LNCaP clone FGC (cell line): ENCODE data around the gene HSDL2.

Source experiments
- DNase-seq: peaks from one replicate; pipeline ENCODE4 v3.0.0-alpha.2; 2011; ENCODE audit warnings: low read depth
- H3K4me3 ChIP-seq: 2 replicates; pipeline ENCODE4 v1.5.1; 2011; ENCODE audit warnings: mild to moderate bottlenecking, low read depth, low read length, control low read depth
- CTCF ChIP-seq: IDR thresholded peaks from 2 replicates; pipeline ENCODE4 v1.5.1; 2012; ENCODE audit warnings: mild to moderate bottlenecking; ENCODE audit not compliant: control insufficient read depth, insufficient read depth; ENCODE audit errors: extremely low read depth

HSDL2 gene

GRCh38 chr9:112351184-112351583 is 28.7 kb upstream of the HSDL2 start:
- TF ChIP-seq CTCF, result no peak
- H3K4me3 ChIP-seq, result no peak overlapping the region
- no peak for DNase-seq

GRCh38 chr9:112352209-112352608 is 27.7 kb upstream of the HSDL2 start:
- TF ChIP-seq CTCF, result no peak
- no peak overlapping the region for H3K4me3 ChIP-seq
- no peak for DNase-seq

GRCh38 chr9:112354081-112354743 is 25.7 kb upstream of the HSDL2 start:
- DNase-seq, result no peak
- H3K4me3 ChIP-seq, result no peak overlapping the region

GRCh38 chr9:112355427-112355897 is 24.4 kb upstream of the HSDL2 start:
- H3K4me3 ChIP-seq, result no peak overlapping the region
- no peak for TF ChIP-seq CTCF
- no peak for DNase-seq

More at GRCh38 chr9:112354081-112354743, 25.7 kb upstream of the HSDL2 start:
- TF ChIP-seq CTCF, result no peak

- no peak for TF ChIP-seq CTCF
Measured at GRCh38 chr9:112360047-112360804, 19.7 kb upstream of the HSDL2 start.

GRCh38 chr9:112361601-112362000 is 18.3 kb upstream of the HSDL2 start:
- TF ChIP-seq CTCF, result peak; percentile 38
- no peak for DNase-seq
- H3K4me3 ChIP-seq, result no peak overlapping the region

More at GRCh38 chr9:112360047-112360804, 19.7 kb upstream of the HSDL2 start:
- DNase-seq, result no peak
- no peak overlapping the region for H3K4me3 ChIP-seq
